ENCODE measurements around the gene SELENOM. TPM values are rescaled to one million over a fixed set of nuclear protein-coding genes. Genes with fewer than 3 reads are reported as not detected.

Gene SELENOM
- total and polyA plus RNA-seq, 2 of the 8 experiments (the other 6 are each of a cell fraction or from before 2014, with no cell fraction given) = 22.7 to 40.0 TPM

DNA sequence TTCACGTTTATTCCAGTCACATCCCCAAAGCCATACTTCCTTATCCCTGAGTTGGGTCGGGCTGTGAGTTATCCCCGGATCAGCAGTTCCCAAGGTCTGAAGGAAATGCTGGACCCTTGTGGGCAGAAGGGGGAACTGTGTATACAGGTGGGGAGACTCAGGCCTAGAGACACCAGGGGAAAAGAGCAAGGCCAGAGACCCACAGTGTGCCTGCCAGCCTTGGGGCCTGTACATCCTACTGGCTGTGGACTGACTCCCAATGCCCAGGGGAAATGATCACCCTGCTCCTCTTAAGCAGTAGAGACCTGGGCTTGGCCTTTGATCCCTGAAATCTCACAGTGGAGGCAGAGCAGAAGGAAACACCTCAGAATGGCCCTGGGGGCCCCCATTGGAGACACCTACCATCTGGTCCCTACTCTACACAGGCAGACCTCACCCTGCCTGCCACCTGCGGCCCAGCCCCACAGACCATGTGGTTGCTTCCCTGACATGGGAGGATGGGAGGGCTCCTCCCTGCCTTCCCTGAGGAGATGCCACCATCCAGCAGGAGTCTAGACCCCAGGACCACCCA lies 1.3 kb downstream of the SELENOM start:
- no peaks in the 10 kb centered on the region for H3K36me3 ChIP-seq (ENCODE audit: control insufficient read depth in 2 of 4, insufficient read depth in 4 of 4, low read length in 3 of 4)
- H4K91ac ChIP-seq (replicated peaks; ENCODE audit: insufficient read length, low read length) = no peak overlapping the region
- H2BK20ac ChIP-seq (ENCODE audit: low read length) = no peak overlapping the region
- TF ChIP-seq RAD21 (IDR thresholded peaks at IDR 0.05 in 1 of 2, conservative IDR thresholded peaks at IDR 0.05 in 1 of 2; ENCODE audit: low read depth in 2 of 2, low read length in 2 of 2) = peak in 1 of 2 experiments; percentile 28; a peak in 1 of 4 replicates
- TF ChIP-seq CHD1 (IDR thresholded peaks at IDR 0.05; ENCODE audit: low read depth, low read length) = no peak
- TF ChIP-seq, protein P1, sequence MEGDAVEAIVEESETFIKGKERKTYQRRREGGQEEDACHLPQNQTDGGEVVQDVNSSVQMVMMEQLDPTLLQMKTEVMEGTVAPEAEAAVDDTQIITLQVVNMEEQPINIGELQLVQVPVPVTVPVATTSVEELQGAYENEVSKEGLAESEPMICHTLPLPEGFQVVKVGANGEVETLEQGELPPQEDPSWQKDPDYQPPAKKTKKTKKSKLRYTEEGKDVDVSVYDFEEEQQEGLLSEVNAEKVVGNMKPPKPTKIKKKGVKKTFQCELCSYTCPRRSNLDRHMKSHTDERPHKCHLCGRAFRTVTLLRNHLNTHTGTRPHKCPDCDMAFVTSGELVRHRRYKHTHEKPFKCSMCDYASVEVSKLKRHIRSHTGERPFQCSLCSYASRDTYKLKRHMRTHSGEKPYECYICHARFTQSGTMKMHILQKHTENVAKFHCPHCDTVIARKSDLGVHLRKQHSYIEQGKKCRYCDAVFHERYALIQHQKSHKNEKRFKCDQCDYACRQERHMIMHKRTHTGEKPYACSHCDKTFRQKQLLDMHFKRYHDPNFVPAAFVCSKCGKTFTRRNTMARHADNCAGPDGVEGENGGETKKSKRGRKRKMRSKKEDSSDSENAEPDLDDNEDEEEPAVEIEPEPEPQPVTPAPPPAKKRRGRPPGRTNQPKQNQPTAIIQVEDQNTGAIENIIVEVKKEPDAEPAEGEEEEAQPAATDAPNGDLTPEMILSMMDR (IDR thresholded peaks at IDR 0.05; ENCODE audit: control extremely low read depth in 1 of 3, insufficient read depth in 1 of 3, low read depth in 1 of 3, low read length in 3 of 3) = peak in 2 of 3 experiments; percentile 7 to 23; a peak in 1 of 4 replicates
- H3K4me1 ChIP-seq (replicated peaks in 1 of 4; ENCODE audit: control insufficient read depth in 3 of 4, insufficient read depth in 4 of 4, low read length in 3 of 4) = peaks cover 0 to 15% (median 11%) of the 10 kb centered on the region in 4 experiments; a peak in 5 of 7 replicates
- DNase-seq (ENCODE audit: low read depth in 1 of 2, low spot score in 2 of 2) (no peak), FAIRE-seq (no peak)
- no peak overlapping the region for H3K9ac ChIP-seq (replicated peaks in 1 of 4; ENCODE audit: extremely low read depth in 1 of 4, low read depth in 3 of 4, low read length in 3 of 4)
- peaks cover 8% of the 10 kb centered on the region; the same call in 1 of the 2 replicates for H3K23me2 ChIP-seq (ENCODE audit: low read depth, low read length)
- no peak overlapping the region for H4K5ac ChIP-seq (ENCODE audit: insufficient read length, low read depth, low read length)
- H2BK15ac ChIP-seq (ENCODE audit: low read length) = no peak overlapping the region
- H2AFZ ChIP-seq (ENCODE audit: low read length) = no peak overlapping the region
- WGBS, 2 experiments (ENCODE audit: extremely low coverage in 1 of 2, insufficient coverage in 1 of 2, insufficient read length in 1 of 2, insufficient replicate concordance in 2 of 2, low coverage in 1 of 2, low lambda C conversion rate in 2 of 2, missing lambda C conversion rate in 1 of 2) = 72% methylated on average over 4 of the region's 4 CpGs; no CpG with 5 or more reads in 1 of the 2 experiments
- no peak overlapping the region for H3K4ac ChIP-seq (replicated peaks; ENCODE audit: insufficient read length, low read depth, low read length)
- no peak overlapping the region for H4K8ac ChIP-seq (ENCODE audit: extremely low read depth, insufficient read depth, low read length)
- CTCF ChIA-PET (ENCODE audit: partially characterized antibody) = interaction anchor here (1.0 to 16.8 kb wide), 6 partner anchors 12 to 186 kb away, joined by 3 to 207 read pairs (median 36); partner anchors contain the start of genes PIK3IP1, RNF185 and SMTN
- H3K56ac ChIP-seq (replicated peaks; ENCODE audit: insufficient read length, low read depth, low read length) = no peak overlapping the region
- peaks cover 0 to 8% of the 10 kb centered on the region in 2 experiments for H4K20me1 ChIP-seq (replicated peaks in 1 of 2; ENCODE audit: control insufficient read depth in 1 of 2, insufficient read depth in 2 of 2, low read length in 2 of 2)
- H3K27ac ChIP-seq (ENCODE audit: low read depth, low read length) = no peak overlapping the region
- peak overlapping the region in 1 of 2 experiments; percentile 84; a peak in 1 of 4 replicates for H3K4me2 ChIP-seq (ENCODE audit: insufficient read depth in 1 of 2, low read depth in 2 of 2, low read length in 2 of 2)
- H3K18ac ChIP-seq (ENCODE audit: extremely low read depth, low read length) = no peak overlapping the region
- no peak overlapping the region for H2BK12ac ChIP-seq (ENCODE audit: low read depth, low read length)
- no peak overlapping the region for H2BK5ac ChIP-seq (ENCODE audit: low read depth, low read length)
- H3K14ac ChIP-seq (ENCODE audit: insufficient read length) = no peak overlapping the region
- H2BK120ac ChIP-seq (replicated peaks; ENCODE audit: low read depth, low read length) = no peak overlapping the region
- peak overlapping the region; percentile 60; the same call in 1 of the 2 replicates for H2AK5ac ChIP-seq (ENCODE audit: low read depth, low read length)
- peak overlapping the region in 1 of 4 experiments; percentile 77; a peak in 1 of 8 replicates for H3K4me3 ChIP-seq (ENCODE audit: extremely low read depth in 1 of 4, insufficient read depth in 2 of 4, low read depth in 3 of 4, low read length in 4 of 4)
- H3K23ac ChIP-seq (ENCODE audit: insufficient read length) = no peak overlapping the region
- no peaks in the 10 kb centered on the region for H3K9me3 ChIP-seq (ENCODE audit: insufficient read depth in 2 of 2, low read depth in 1 of 2, low read length in 1 of 2)
- POLR2A ChIA-PET (ENCODE audit: partially characterized antibody) = interaction anchor here (0.6 to 3.1 kb wide), 4 partner anchors 8 to 22 kb away, joined by 3 to 16 read pairs (median 5); partner anchors contain the start of gene INPP5J
- H3K79me2 ChIP-seq (ENCODE audit: control insufficient read depth in 1 of 2, insufficient read depth in 2 of 2, low read length in 2 of 2) = no peaks in the 10 kb centered on the region
- no peaks in the 10 kb centered on the region; the same call in 1 of the 2 replicates for H3K79me1 ChIP-seq (ENCODE audit: low read depth, low read length)
- peaks cover 10 to 23% (median 22%) of the 10 kb centered on the region in 4 experiments for H3K27me3 ChIP-seq (replicated peaks in 1 of 4; ENCODE audit: control insufficient read depth in 3 of 4, extremely low read depth in 1 of 4, insufficient read depth in 3 of 4, low read length in 3 of 4)
